ENCODE results near the gene TAS2R3.
A peak's percentile ranks its signal among the peaks of the same experiment; 100 is the strongest.

The TAS2R3 gene

GRCh38 chr7:141785706-141786552, 22.0 kb downstream of the TAS2R3 start:
- DNase-seq (ENCODE audit: low spot score) = peak; percentile 65

DNA sequence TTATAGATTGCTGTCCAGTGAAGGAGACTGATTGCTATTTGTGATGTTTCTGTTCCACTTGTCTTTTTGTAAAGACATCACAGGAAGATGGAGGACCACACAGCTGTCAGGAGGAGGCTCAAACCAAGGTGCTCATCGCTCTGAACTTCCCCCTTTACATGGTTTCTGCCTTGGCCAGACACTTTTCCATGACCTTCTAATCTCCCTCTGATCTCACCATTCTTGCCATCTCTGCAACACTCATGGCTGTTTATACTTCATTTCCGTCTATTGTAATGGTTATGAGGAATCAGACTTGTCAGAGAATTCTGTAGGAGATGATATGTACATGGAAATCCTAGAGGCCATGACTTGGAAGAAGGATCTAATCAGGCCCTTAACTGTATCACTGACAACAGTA, 24.4 kb downstream of the TAS2R3 start:
- DNase-seq (ENCODE audit: low spot score) = no peak

GRCh38 chr7:141789917-141790316, 26.0 kb downstream of the TAS2R3 start, which contains the start of gene TAS2R5:
TSS of gene TAS2R5 (plus strand) at chr7:141790217. CDS start at chr7:141790362, 145 bp downstream.
- DNase-seq (ENCODE audit: low spot score) = no peak

GRCh38 chr7:141792526-141792925, 28.6 kb downstream of the TAS2R3 start:
- DNase-seq (ENCODE audit: low spot score) = no peak

Data from iPS-NIHi11 (cell line).